Measurements from ENCODE around the gene PMEL. TPM values are rescaled to one million over a fixed set of nuclear protein-coding genes. Genes with fewer than 3 reads are reported as not detected.

Gene PMEL
- 0.58 and 0.71 TPM in 2 replicates for total RNA-seq

GRCh38 chr12:55965941-55966407 is at the start of gene PMEL:
PMEL (minus strand) TSS chr12:55966042; CDS start chr12:55966011, 31 bp downstream.

DNA sequence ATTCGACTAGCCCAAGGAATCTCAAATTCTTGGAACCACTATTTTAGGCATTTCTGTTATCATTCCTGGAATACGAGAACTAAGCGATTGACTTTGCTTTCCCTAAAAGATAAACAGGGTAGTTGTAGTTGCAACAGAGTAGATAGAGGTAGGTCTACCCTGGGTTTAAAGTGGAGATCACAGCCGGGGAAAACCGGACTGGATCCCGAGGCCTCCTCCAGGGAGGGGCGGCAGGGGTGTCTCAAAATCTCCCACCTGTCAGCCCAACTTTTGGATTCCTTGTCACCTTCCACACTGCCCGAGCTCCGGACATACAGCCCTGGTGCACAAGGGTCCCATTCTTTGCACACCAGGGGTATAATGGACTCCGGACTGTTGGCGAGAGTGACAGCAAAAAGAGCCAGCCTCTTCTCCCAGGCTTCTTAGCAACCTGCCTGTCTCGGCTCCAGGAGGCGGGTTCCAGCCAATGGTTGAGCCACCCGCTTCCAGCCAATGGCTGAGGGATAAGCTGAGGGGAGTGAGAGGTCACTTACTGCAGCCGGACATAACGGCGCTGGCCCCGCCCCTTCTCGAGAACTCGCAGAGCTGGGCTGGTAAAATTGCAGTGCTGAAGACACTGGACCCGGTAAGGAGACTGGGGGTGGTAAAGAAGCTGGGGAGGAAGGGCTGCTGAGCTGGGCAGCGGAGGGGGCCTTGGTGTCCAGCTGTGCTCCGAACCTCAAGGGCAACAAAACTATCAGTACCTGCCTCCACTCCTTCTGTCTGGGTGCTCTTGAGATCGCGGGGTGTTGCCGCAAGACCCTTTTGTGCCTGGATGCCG is 31.1 kb upstream of the PMEL start, which contains the start of gene SUOX:
Gene SUOX, plus strand, starts transcription at position 562 of the 820 bp plus-strand sequence. CDS start 4,946 bp downstream, outside the sequence.

GRCh38 chr12:55973599-55974307 is 7.9 kb upstream of the PMEL start, which contains the start of gene RAB5B:
RAB5B (plus strand) TSS chr12:55974078; CDS start chr12:55986961, 12,883 bp downstream.

DNA sequence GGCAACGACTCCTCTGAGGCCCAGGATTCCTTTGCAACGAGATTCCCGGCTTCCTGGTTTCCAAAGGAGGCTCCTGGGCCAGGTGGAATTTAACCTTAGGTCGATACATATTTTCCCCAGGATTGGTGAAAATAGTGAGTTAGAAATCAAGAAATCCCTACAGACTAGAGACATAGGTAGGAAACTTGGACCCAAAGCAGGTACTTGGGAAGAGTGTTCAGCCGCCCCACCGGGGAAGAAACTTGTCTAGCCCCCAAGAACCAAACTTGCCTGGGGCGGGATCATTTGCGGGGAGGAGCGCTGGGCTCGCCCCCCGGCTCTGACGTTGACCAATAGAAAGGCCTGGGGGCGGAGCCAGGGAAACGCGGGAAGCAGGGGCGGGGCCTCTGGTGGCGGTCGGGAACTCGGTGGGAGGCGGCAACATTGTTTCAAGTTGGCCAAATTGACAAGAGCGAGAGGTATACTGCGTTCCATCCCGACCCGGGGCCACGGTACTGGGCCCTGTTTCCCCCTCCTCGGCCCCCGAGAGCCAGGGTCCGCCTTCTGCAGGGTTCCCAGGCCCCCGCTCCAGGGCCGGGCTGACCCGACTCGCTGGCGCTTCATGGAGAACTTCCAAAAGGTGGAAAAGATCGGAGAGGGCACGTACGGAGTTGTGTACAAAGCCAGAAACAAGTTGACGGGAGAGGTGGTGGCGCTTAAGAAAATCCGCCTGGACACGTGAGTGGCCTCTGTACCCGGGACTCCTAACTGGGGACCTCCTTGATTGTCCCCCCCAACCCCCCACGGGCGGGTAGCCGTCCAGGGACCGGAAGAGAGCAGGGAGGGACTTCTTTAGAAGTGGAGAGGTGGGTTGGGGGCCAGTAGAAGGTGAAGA is 803 bp upstream of the PMEL start, which contains the start of gene CDK2:
Gene CDK2, plus strand, starts transcription at position 423 of the 874 bp plus-strand sequence. Its CDS starts 179 bp downstream, at position 602.

GRCh38 chr12:55930771-55931316 is 35.0 kb downstream of the PMEL start, which contains the start of gene DGKA:
DGKA (plus strand) TSS chr12:55931162; CDS start chr12:55936504, 5,342 bp downstream.

DNA sequence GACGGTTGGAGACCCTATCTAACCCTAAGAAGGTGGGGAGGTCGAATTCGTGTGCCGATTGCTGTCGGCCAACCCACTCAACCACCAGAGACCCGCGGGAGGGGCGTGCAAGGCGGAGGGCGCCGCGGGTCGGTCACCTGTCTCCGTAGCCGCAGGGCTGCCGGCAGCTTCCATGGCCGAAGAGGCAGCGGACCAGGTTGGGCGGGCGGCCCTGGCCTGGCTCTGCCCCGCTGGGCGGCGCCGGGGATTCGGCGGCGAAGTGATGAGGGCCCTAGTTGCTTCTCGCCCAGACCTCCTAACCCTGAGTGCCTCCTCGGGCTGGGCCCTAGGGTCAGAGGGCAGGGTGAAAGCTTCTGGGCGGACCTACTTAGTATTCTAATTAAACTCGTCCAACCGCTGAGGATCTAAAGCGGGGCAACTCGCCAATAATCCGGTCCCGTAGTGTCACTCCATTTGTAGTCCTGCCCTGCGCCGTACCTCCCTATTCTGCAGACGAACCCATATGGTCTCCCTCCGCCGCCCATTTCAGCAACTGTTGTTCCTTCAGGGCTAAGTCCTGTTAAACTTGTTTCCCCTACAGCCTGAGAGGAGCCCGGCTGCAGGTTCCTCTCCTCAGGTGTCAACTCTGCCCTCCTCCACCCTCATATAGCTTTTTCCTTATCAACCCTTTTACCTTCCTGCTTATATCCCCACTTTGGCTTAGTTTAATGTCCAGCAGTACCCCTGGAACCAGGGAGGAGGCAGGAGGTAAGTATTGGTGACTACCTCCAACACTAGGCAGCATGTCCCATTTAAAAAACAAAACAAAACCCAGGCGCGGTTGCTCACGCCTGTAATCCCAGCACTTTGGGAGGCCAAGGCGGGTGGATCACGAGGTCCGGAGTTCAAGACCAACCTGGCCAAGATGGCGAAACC is 38.0 kb downstream of the PMEL start, which contains the start of gene PYM1:
Gene PYM1, minus strand, starts transcription at position 307 of the 915 bp plus-strand sequence. Its CDS starts 133 bp downstream, at position 174.

Other genes with a start within 250 kb of the PMEL start
- 153 and 189 TPM in 2 replicates for gene BLOC1S1, start 250.0 kb downstream of the PMEL start, total RNA-seq
- gene RDH5, start 245.6 kb downstream of the PMEL start, total RNA-seq = 6.3 and 9.7 TPM in 2 replicates
- gene CD63, start 237.0 kb downstream of the PMEL start, total RNA-seq = 1,567 and 1,598 TPM in 2 replicates
- 13.3 and 15.9 TPM in 2 replicates for gene GDF11, start 222.9 kb downstream of the PMEL start, total RNA-seq
- 92.3 and 122 TPM in 2 replicates for gene SARNP, start 148.3 kb downstream of the PMEL start, total RNA-seq
- gene ORMDL2, start 148.0 kb downstream of the PMEL start, total RNA-seq = 36.2 and 41.5 TPM in 2 replicates
- 37.7 and 41.5 TPM in 2 replicates for gene DNAJC14, start 136.5 kb downstream of the PMEL start, total RNA-seq
- 35.8 and 37.5 TPM in 2 replicates for gene MMP19, start 123.1 kb downstream of the PMEL start, total RNA-seq
- 46.4 and 54.8 TPM in 2 replicates for gene PYM1, start 38.1 kb downstream of the PMEL start, total RNA-seq
- gene DGKA, start 34.9 kb downstream of the PMEL start, total RNA-seq = 19.9 and 32.4 TPM in 2 replicates
- 35.3 and 39.8 TPM in 2 replicates for gene CDK2, start 788 bp upstream of the PMEL start, total RNA-seq
- 58.8 and 63.6 TPM in 2 replicates for gene RAB5B, start 8.0 kb upstream of the PMEL start, total RNA-seq
- 21.8 and 43.0 TPM in 2 replicates for gene SUOX, start 31.2 kb upstream of the PMEL start, total RNA-seq
- gene IKZF4, start 55.0 kb upstream of the PMEL start, total RNA-seq = 0.89 and 2.6 TPM in 2 replicates
- gene RPS26, start 75.9 kb upstream of the PMEL start, total RNA-seq = 1,394 and 2,798 TPM in 2 replicates
- gene ERBB3, start 114.1 kb upstream of the PMEL start, total RNA-seq = 0.35 TPM in 1 of 2 replicates, not detected in the other
- gene PA2G4, start 138.5 kb upstream of the PMEL start, total RNA-seq = 199 and 215 TPM in 2 replicates
- 2,864 and 3,592 TPM in 2 replicates for gene RPL41, start 150.6 kb upstream of the PMEL start, total RNA-seq
- 2.6 and 4.8 TPM in 2 replicates for gene ZC3H10, start 152.2 kb upstream of the PMEL start, total RNA-seq
- gene ESYT1, start 162.2 kb upstream of the PMEL start, total RNA-seq = 240 and 325 TPM in 2 replicates
- gene MYL6B, start 186.5 kb upstream of the PMEL start, total RNA-seq = 92.5 and 126 TPM in 2 replicates
- gene MYL6, start 192.3 kb upstream of the PMEL start, total RNA-seq = 2,877 and 3,219 TPM in 2 replicates
- gene SMARCC2, start 223.4 kb upstream of the PMEL start, total RNA-seq = 30.7 and 32.3 TPM in 2 replicates